HUDEP-2 (cell line): ENCODE data around the gene NAP1L1.
A peak's percentile ranks its signal among the peaks of the same experiment; 100 is the strongest.

Experiments
- DNase-seq, 76 experiments: peaks; one replicate each; lab custom pipeline; 2025; ENCODE audit not compliant: unreplicated experiment in 76 of 76; lab: John Stamatoyannopoulos, UW

The NAP1L1 gene, protein sequence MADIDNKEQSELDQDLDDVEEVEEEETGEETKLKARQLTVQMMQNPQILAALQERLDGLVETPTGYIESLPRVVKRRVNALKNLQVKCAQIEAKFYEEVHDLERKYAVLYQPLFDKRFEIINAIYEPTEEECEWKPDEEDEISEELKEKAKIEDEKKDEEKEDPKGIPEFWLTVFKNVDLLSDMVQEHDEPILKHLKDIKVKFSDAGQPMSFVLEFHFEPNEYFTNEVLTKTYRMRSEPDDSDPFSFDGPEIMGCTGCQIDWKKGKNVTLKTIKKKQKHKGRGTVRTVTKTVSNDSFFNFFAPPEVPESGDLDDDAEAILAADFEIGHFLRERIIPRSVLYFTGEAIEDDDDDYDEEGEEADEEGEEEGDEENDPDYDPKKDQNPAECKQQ

DNA sequence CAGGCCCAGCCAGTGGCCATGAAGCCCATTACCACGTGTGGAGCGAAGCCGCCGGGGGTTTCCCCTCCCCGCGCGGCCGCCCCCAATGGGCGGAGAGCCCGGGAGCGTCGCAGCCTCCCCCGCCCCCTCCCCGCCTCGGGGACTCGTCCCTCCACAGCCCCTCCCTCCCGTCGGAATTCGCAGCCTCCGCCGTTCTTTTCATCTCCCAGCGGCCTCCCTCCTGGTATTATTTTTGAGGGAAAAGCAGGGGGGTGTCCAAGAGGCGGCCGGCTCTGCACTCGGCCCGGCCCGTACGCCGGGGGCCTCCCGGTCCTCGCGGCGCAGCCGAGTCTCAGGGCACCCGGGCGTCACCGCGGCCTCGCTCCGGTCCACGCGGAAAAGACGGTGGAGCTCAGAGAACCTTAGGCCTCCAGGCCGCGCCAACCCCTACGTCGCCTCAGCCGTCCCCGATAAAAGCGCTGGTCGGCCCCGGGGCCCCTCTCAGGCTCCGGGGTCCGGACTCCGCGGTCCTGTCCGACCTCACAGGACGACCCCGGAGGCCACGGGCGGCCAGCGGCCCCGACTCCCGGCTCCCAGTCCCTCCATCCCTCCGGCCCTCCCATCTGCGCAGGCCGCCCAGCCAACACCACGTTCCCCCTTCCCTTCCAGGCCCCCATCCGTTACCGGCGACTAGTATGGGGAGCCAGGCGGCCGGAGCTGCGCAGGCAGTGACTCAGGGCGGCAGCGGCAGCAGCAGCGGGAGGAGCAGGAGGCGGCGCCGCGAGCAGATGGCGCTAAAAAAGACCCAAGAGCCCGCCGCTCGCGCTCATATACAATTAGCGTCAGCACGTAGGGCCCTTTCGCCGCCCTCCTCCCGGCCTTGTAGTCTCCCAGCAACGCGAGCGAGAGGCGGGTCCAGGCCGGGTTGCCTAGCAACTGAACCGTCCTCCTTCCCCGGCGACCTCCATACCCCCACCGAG is at the start of gene NAP1L1:
Gene NAP1L1, minus strand, starts transcription at position 782 of the 959 bp plus-strand sequence. CDS start 10,466 bp downstream, outside the sequence.
- peak; percentile 23 to 96 (median 90) for DNase-seq

DNA sequence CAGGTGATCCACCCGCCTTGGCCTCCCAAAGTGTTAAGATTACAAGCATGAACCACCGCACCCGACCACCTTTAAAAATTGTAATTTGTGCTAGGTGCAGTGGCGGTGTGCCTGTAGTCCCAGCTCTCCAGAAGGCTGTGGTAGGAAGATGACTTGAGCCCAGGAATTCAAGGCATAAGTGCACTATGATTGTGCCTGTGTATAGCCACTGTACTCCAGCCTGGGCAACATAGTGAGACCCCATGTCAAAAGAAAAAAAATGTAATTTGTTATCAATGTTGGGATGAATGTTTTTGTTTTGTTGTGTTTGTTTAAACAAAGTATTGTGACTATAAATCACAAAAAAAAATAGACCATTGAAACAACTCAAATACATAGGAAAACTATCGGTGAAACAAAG is 43.1 kb upstream of the NAP1L1 start:
- DNase-seq, result no peak

DNA sequence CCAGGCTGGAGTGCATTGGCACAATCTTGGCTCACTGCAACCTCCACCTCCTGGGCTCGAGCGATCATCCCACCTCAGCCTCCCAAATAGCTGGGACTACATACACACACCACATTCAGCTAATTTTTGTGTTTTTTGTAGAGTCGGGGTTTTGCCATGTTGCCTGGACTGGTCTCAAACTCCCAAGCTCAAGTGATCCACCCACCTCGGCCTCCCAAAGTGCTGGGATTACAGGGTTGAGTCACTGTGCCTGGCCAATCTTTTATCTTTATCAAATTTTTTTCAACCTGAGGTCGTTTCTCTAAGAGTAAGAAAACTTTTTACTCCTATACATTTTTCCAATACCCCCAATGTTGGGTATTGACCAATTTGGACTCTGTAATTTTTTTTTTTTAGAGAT is 40.0 kb upstream of the NAP1L1 start:
- DNase-seq, result no peak

DNA sequence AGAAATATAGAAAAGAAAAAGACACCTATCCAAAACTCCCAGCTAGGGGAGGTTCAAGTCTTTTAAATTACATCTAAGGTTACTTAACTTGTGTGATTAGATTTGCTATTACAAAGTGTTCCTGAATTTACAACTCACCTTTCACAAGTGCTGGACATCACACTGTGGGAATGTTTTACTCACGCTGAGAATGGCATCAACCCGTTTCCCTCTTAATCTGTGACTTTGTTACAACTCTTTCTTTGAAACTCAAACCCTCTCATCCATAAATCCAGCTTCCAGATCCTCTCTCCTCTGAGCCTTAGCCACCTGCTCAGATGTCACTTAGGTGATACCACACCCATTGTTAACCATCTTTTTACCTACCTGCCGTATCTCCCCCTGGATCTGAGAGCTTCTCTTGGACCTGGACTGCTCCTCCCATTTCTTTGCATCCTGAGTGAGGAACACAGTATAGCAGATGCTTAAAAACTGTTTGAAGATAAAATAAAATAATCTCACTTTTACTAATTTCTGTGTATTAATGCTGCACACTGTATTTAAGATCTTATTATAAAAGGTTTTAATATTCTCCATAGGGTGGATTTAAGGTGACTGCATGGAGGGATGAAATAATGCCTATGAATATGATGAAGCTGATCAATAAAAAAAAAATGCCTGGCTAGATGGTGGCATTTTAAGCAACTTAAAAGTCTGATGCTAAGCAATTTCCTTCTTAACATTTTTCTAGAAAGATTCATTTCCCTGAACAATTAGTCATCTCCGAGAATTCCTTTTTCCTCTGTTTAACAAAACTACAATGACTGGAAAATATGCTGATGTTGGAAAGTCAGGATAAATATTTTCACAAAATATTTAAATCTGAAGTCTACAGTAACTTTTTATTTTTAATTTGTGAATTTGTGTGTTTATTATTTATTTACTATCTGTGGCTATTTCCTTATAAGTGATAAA is 39.1 kb upstream of the NAP1L1 start:
- DNase-seq, result no peak

DNA sequence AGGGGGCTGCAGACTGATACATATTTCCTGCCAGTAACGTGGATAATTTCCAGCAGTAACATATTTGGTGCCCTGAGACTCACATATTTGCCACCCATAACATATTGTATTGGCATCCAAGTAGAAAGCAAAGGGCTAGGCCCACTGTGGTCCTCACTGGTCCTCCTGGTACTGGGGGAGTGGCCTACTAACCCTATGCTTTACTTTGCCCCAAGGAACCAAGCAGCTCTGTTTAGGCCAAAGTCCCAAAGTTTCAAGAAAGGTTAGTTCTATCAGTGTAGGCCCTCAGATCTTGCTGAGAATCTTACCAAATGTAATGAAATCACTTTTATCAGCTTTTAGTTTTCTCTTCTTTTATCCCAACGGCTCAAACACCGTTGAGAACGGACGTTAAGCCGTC is 35.4 kb upstream of the NAP1L1 start:
- no peak for DNase-seq

DNA sequence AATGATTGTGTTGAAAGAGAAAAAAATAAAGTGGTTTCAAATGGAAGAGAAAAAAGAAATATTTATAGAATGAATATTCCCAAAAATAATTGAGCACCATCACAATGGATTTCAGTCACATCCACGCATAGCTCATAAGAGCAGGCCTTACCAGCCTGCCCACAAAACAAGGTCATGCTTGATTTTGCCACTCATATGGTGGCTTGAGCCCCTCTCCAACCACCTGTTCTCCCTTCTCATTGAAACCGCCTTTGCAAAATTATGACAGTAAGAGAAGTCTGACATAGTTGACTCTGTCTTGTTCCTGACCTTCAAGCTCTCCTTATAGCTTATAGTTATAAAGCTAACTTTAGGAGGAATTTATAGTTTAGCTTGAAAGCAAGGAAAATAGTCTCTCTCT is 33.3 kb upstream of the NAP1L1 start:
- no peak for DNase-seq

DNA sequence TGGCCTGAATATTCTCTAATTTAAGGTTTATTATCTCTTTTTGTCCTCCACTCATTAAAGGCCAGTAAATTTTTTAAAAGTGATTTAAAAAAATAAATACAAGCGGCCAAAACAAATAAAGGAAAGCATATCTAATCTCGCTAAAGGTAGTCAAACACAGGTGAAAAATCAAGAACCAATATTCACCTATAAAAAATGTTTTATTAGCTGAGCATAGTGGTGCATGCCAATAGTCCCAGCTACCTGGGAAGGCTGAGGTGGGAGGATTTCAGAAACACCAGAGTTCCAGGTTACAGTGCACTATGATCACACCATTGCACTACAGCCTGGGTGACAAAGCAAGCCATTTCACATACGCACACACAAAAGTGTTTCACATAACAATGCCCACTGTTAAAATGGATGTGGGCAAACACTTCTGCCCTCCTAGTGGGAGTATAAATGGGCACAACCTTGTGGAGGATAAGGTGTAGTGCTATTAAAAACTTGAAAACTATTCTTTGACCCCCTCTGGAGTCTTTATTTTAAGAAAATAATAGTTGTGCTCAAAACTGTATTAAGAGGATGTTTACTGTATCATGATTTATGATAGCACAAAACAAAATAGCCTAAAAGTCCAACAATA is 32.7 kb upstream of the NAP1L1 start:
- DNase-seq, result no peak

DNA sequence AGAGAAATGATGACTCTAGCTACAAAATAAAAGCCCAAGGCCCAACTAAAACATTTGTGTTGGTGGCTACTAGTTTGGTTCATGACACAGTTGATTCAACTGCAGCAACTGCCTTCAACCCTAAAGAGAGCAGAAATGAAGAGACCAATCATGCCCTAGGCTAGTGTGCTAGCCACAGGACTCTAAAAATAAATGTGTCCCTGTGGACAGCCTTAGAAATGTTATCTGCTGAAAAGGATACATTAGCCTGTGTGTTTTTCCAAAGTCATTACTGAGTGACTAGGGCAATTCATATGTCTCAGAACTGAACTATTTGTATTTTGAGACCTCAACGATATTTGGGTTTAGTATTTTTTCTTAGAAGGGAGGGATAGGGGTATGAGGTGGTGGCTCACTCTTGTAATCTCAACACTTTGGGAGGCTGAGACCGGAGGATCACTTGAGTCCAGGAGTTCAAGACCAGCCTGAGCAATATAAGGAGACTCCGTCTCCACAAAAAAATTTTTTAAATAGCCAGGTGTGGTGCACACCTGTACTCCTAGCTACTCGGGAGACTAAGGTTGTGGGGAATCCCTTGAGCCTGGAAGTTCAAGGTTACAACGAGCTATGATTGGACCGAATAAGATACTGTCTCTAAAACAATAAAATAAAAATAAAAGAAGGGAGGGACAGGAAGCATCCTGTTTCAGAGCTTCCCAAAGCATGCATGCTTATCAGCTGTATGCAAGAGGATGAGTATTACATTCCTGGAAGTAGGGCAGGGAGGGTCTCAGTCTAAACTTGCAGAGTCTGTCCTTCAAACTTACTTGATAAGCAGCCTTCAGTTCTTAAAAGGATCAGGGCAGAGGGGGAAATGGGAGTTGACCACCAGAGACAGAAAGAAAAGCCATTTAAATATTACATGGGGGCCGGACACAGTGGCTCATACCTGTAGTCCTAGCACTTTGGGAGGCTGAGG is 29.6 kb upstream of the NAP1L1 start:
- no peak for DNase-seq

DNA sequence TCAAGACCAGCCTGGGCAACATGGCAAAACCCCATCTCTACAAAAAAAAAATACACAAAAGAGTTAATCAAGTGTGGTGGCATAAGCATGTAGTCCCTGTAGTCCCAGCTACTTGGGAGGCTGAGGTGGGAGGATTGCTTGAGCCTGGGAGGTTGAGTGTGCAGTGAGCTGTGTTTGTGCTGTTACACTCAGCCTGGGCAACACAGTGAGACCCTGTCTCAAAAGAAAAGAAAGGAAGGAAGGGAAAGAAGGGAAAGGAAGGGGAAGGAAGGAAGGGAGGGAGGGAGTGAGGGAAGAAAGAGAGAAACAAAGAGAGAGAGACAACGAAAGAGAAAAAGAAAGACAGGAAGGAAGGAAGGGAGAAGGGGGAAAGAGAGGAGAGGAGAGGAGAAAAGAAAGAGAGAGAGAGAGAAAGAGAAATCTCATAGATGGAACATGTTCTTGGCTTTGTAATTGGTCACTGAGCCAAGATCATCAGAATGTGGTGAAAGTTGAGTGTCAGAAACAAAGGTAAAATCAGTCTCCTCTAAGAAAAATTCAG is 26.8 kb upstream of the NAP1L1 start:
- no peak for DNase-seq

DNA sequence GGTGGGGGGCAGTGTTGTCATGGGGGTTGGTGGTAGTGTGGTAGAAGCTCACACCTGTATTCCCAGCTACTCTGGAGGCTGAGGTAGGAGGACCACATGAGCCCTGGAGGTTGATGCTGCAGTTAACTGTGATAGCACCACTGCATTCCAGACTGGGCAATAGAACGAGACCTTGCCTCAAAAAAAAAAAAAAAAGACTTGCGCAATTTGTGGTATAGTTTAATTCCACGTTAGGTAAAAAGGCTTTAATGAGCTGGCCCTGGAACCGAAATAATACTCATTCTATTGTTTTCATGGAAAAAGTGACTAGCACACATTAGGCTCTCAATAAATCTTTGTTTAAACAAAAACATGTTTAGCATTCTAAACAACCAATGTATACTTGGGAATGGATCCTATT is 25.4 kb upstream of the NAP1L1 start:
- DNase-seq, result no peak

DNA sequence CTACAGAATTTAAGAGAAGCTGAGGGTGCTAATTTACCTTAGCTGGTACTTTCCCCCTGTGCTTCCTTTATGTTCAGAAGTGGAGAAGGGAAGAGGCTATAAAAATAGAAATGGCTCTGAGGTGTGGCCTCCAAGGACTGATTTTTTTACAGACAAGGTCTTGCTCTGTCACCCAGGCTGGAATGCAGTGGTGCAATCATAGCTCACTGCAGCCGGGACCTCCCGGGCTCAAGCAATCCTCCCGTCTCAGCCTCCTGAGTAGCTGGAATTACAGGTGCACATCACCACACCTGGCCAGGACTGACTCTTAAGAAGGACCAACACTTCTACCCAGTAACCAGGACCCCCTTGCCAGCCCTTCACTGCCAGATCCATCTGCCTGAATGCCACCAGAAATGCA is 23.9 kb upstream of the NAP1L1 start:
- DNase-seq, result no peak

DNA sequence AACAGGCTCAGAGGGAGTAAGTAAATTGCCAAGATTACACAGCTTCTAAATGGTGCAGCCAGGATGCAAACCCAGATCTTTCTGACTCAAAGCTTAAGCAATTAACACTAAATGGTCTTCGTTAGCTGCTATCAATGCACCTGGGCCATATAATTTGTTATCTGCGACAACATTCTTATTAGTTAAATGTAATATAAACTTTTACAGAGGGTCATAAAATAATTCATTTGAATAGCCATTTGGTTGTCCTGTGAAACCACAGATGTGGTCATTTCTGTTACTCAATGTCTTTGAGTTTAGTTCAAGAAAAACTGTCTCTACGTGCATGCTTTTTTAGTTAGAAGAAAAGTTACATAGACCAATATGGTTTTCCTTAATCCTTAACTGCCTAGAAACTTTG is 22.1 kb upstream of the NAP1L1 start:
- DNase-seq, result no peak

DNA sequence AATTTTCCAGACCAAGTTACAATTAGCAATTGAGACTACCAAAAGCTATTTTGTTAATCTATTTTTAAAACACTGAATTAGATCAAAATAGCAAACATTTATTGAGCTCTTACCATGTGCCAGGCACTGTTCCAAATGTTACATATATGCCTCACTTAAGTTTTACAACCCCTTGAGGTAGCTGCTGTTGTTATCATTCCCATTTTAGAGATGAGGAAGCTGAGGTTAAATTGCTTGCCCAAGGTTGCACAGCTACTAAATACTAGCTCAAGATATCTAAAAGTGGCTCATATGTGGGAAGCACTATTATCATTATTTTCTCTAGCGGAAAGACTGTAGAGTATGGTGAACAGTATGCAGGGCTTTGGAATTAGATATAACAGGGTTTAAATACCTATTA is 19.5 kb upstream of the NAP1L1 start:
- no peak for DNase-seq

DNA sequence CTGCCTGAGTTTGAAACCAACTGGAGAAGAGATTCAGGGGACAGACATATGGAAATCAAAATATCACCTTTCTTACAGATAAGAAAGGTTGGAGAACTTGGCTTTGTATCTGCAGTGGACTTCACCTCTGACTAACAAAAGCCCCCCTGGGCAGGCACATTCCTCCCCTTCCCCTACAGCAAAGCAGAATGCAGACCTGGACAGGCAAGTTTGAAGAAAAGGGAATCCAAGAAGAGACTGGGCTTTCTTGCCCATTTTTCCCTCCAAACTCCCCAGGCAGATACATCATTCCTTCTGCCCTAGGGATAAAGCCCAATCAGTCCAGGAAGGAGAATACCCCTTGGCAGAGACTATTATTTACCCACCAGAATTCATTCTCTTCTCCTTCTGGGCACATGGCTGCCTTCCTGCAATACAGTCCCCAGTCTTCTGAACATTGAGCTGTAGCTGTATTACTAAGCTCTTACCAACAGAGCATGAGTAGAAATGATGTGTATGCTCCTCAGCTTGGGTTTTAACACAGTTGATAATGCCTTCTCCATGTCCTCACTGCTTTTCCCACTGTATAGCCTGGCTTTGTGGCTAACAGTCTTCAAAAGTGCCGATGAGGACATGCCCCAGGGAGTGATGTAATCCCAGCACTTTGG is 17.4 kb upstream of the NAP1L1 start:
- DNase-seq, result no peak

DNA sequence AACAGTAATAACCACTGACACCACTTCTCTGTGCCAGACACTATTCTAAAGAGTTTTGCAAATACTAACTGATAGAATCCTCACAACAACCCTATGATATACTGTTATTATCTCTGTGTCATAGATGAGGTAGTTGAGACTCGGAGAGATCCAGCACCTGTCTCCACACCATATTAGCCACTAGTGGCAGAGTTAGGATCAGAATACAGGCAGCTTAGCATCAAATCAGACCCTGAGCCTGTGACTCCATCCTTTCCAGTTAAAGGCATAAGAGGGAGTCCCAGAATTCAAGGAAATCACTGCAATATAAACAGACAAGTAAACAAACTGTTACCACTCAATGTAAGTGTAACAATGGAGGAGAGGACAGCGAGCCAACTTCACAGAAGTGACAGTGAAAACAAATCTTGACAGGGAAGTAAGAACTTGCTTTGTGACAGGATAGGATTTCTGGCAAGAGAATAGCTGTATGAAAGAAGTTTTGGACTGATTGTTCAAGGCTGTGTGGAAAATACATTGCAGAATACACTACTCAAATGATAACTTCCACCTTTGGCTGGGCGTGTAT is 11.7 kb upstream of the NAP1L1 start:
- no peak for DNase-seq

DNA sequence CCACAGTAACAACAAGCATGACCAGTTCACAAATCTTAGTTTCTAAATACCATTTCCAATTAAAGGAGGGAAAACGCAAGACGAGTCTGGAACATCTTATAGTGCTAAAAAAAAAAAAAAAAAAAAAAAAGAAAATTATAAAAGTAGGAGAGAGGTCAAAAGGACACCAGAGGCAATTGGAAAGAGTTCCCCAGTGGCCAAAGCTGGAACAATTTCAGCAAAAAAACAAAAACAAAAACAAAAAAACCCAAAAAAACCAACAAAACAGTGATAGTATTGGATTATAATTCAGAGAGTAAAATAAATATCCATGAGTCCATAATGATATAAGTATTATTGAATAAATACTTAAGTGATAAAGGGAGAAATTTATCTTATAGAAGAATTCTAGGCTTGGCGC is 10.3 kb upstream of the NAP1L1 start:
- DNase-seq, result no peak

DNA sequence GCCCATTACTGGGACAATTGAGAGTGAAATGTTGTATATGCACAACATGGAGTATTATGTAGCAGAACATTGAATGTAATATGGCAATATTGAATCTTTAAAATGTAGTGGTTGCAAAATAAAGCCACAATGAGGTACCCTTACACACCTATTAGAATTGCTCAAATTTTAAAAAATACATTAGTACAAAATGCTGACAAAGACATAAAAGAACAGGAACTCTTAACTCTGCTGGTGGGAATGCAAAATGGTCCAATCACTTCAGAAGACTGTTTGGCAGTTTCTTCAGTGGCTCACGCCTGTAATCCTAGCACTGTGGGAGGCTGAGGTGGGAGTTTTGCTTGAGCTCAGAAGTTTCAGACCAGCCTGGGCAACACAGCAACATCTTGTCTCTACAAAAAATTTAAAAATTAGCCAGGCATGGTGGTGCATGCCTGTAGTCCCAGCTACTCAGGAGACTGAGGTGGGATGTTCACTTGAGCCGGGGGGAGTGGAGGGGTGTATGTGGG is 6.8 kb upstream of the NAP1L1 start:
- DNase-seq, result no peak

DNA sequence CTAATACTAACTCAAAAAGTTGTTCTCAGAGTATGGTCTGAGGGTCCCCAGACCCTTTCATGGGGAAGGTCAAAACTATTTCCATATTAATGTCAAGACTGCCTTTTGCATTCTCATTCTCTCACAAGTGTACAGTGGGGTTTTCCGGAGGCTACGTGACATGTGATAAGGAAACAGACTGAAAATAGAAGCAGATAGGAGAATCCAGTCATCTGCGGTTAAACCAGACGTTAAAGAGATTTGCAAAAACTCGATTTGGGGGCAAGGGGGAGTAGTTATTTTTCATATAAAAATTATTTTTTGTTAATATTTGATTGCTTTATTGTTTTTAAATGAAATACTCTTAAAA is 1.0 kb upstream of the NAP1L1 start:
- peak in 4 of 76 experiments; percentile 5 to 10 (median 8) for DNase-seq
